MM.1S (cell line): ENCODE results near the gene CES4A.

Experiments
- EZH2 ChIP-seq: fragments of 300-600 bp; sonication (generic); optimal IDR thresholded peaks from 2 replicates; pipeline ENCODE3; 2017; ENCODE audit warnings: low read depth, mild to moderate bottlenecking, antibody characterized with exemption, low read length, mixed read lengths
- EZH2phosphoT487 ChIP-seq: fragments of 300-600 bp; sonication (generic); IDR thresholded peaks from 2 replicates; pipeline ENCODE4 v1.6.1; 2018; ENCODE audit warnings: antibody characterized with exemption, low read length
- TF ChIP-seq, protein P1 (sequence below): fragments of 300-600 bp; sonication (generic); IDR thresholded peaks from 2 replicates; pipeline ENCODE4 v1.5.1; 2016; ENCODE audit warnings: antibody characterized with exemption, low read length, mixed read lengths

- no peak for TF ChIP-seq EZH2
- TF ChIP-seq, protein P1, sequence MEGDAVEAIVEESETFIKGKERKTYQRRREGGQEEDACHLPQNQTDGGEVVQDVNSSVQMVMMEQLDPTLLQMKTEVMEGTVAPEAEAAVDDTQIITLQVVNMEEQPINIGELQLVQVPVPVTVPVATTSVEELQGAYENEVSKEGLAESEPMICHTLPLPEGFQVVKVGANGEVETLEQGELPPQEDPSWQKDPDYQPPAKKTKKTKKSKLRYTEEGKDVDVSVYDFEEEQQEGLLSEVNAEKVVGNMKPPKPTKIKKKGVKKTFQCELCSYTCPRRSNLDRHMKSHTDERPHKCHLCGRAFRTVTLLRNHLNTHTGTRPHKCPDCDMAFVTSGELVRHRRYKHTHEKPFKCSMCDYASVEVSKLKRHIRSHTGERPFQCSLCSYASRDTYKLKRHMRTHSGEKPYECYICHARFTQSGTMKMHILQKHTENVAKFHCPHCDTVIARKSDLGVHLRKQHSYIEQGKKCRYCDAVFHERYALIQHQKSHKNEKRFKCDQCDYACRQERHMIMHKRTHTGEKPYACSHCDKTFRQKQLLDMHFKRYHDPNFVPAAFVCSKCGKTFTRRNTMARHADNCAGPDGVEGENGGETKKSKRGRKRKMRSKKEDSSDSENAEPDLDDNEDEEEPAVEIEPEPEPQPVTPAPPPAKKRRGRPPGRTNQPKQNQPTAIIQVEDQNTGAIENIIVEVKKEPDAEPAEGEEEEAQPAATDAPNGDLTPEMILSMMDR, result no peak
- TF ChIP-seq EZH2phosphoT487, result no peak
Observed at GRCh38 chr16:66946974-66947301, 41.5 kb upstream of the CES4A start.
